OCI-LY3 (cell line): ENCODE results near the gene GOLT1A.

Experiments used
- CTCF ChIP-seq: fragments of 200-600, 300-600 bp; sonication (generic); IDR thresholded peaks from 2 replicates; pipeline ENCODE4 v1.5.1; 2014; ENCODE audit warnings: antibody characterized with exemption, low read length, low read depth
- EZH2phosphoT487 ChIP-seq: fragments of 200-600 bp; shearing (Covaris generic); IDR thresholded peaks from 2 replicates; pipeline ENCODE4 v1.6.1; 2018; ENCODE audit warnings: antibody characterized with exemption, mixed run types, low read depth

DNA sequence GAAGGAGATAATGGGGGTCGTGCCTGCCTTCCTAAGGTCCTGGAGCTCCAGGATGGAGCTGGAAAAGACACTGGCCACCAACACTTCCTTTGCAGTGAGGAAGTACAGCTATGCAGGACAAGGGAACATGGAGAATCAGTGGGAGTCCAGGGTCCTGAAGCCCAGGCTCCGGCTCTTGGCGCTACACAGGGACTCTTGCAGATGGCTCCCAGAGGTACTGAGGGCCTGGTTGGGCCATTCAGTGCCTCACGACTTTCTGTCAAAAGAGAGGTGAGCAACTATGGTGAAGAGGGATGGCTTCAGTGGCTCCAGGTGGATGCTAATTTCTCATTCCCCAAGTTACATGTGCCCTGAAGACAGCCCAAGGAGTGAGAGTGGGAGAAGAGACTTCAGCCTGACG, 60.1 kb downstream of the GOLT1A start:
- TF ChIP-seq CTCF = no peak
- no peak for TF ChIP-seq EZH2phosphoT487
